WTC11 (cell line): ENCODE measurements around the gene LDLRAD4. TPM values are rescaled to one million over a fixed set of nuclear protein-coding genes. Genes with fewer than 3 reads are reported as not detected.

Experiments
- ATAC-seq: fragments of 200-7000 bp; cut with Tn5 transposase; 2 replicates; pipeline ENCODE4 v1.10.0; 2021; ENCODE audit warnings: mild to moderate bottlenecking, moderate library complexity
- CTCF ChIA-PET: fragments of 300-600 bp; sonication (Branson Sonifier 250); formaldehyde crosslinking; loops from one replicate; lab custom pipeline; 2021; ENCODE audit warnings: antibody characterized with exemption; lab: Charles Lee
- POLR2A ChIA-PET: fragments of 350-600 bp; sonication (Branson Sonifier 250); formaldehyde crosslinking; loops from one replicate; lab custom pipeline; 2021; ENCODE audit warnings: antibody characterized with exemption; lab: Charles Lee
- DNase-seq: peaks from one replicate; pipeline ENCODE4 v3.0.0; 2021; ENCODE audit warnings: low spot score
- H3K27ac Mint-ChIP-seq: 2 replicates; pipeline ENCODE4 v1.8.0; 2021; ENCODE audit warnings: mixed read lengths
- H3K27me3 Mint-ChIP-seq: 2 replicates; pipeline ENCODE4 v1.8.0; 2021; ENCODE audit warnings: low read depth, mild to moderate bottlenecking, moderate library complexity, mixed read lengths
- H3K36me3 Mint-ChIP-seq: 2 replicates; pipeline ENCODE4 v1.8.0; 2021; ENCODE audit warnings: mixed read lengths
- H3K4me1 Mint-ChIP-seq: 2 replicates; pipeline ENCODE4 v1.8.0; 2022; ENCODE audit warnings: mixed read lengths
- H3K4me3 Mint-ChIP-seq: 2 replicates; pipeline ENCODE4 v1.8.0; 2021; ENCODE audit warnings: mild to moderate bottlenecking, moderate library complexity, mixed read lengths
- H3K9me3 Mint-ChIP-seq: 2 replicates; pipeline ENCODE4 v1.8.0; 2021; ENCODE audit warnings: mixed read lengths
- CREM ChIP-seq: sonication (generic); formaldehyde crosslinking; IDR thresholded peaks from 2 replicates; pipeline ENCODE4 v1.8.1; 2022; ENCODE audit warnings: mild to moderate bottlenecking, missing genetic modification reagents, moderate library complexity
- GABPB1 ChIP-seq: sonication (generic); formaldehyde crosslinking; IDR thresholded peaks from 2 replicates; pipeline ENCODE4 v1.8.1; 2023; ENCODE audit warnings: mild to moderate bottlenecking, missing genetic modification reagents
- NR2C2 ChIP-seq: sonication (generic); formaldehyde crosslinking; IDR thresholded peaks from 2 replicates; pipeline ENCODE4 v1.8.0; 2022; ENCODE audit warnings: mild to moderate bottlenecking, missing genetic modification reagents
- PRRX2 ChIP-seq: fragments of 250-450 bp; sonication (Bioruptor Pico); IDR thresholded peaks from 2 replicates; pipeline ENCODE4 v1.8.0; 2021; ENCODE audit warnings: mild to moderate bottlenecking
- SMAD3 ChIP-seq: sonication (generic); formaldehyde crosslinking; IDR thresholded peaks from 2 replicates; pipeline ENCODE4 v1.8.0; 2022; ENCODE audit warnings: missing genetic modification reagents, mild to moderate bottlenecking, borderline replicate concordance
- ZNF232 ChIP-seq: sonication (generic); formaldehyde crosslinking; IDR thresholded peaks from 2 replicates; pipeline ENCODE4 v1.8.0; 2022; ENCODE audit warnings: mild to moderate bottlenecking, missing genetic modification reagents
- total RNA-seq: library from RNA; stranded (reverse); gene quantifications from 3 replicates; pipeline ENCODE4 v1.2.3, GENCODE V29; 2021
- TF ChIP-seq, protein P1 (sequence below): sonication (generic); formaldehyde crosslinking; IDR thresholded peaks from 2 replicates; pipeline ENCODE4 v1.8.0; 2022; ENCODE audit warnings: mild to moderate bottlenecking, missing genetic modification reagents
- TF ChIP-seq, protein P2 (sequence below): fragments of 250-450 bp; sonication (Bioruptor Pico); IDR thresholded peaks from 2 replicates; pipeline ENCODE4 v1.8.0; 2021; ENCODE audit warnings: mild to moderate bottlenecking
- TF ChIP-seq, protein P3 (sequence below): fragments of 250-450 bp; sonication (Bioruptor Pico); IDR thresholded peaks from 2 replicates; pipeline ENCODE4 v1.9.0; 2021; ENCODE audit warnings: mild to moderate bottlenecking, borderline replicate concordance
- TF ChIP-seq, protein P4 (sequence below): sonication (generic); formaldehyde crosslinking; IDR thresholded peaks from 2 replicates; pipeline ENCODE4 v1.8.1; 2023; ENCODE audit warnings: mild to moderate bottlenecking, missing genetic modification reagents
- TF ChIP-seq, protein P5 (sequence below): sonication (generic); formaldehyde crosslinking; IDR thresholded peaks from 2 replicates; pipeline ENCODE4 v1.8.0; 2023; ENCODE audit warnings: missing genetic modification reagents, mild to moderate bottlenecking, borderline replicate concordance
- TF ChIP-seq, protein P6 (sequence below): sonication (generic); formaldehyde crosslinking; IDR thresholded peaks from 2 replicates; pipeline ENCODE4 v1.8.1; 2023; ENCODE audit warnings: mild to moderate bottlenecking, missing genetic modification reagents, moderate library complexity
- TF ChIP-seq, protein P7 (sequence below): sonication (generic); formaldehyde crosslinking; IDR thresholded peaks from 2 replicates; pipeline ENCODE4 v1.8.0; 2022; ENCODE audit warnings: mild to moderate bottlenecking, missing genetic modification reagents

The LDLRAD4 gene
- total RNA-seq, 1 experiment from 2014 or later, result 6.2 TPM

DNA sequence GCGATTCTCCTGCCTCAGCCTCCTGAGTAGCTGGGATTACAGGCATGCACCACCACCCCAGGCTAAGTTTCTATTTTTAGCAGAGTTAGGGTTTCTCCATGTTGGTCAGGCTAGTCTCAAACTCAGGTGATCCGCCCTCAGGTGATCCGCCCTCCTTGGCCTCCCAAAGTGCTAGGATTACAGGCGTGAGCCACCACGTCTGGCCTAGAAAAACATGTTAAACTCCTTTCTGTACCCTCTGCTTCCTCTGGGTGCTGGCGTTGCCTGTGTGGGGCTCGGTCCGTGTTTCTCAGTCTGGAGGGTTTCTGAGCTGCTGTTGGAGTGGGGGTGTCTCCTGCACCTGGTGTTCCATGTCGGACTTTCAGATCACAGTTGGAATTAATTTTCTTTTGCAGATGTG, 17.9 kb downstream of the LDLRAD4 start (continued):
- TF ChIP-seq, protein P1, sequence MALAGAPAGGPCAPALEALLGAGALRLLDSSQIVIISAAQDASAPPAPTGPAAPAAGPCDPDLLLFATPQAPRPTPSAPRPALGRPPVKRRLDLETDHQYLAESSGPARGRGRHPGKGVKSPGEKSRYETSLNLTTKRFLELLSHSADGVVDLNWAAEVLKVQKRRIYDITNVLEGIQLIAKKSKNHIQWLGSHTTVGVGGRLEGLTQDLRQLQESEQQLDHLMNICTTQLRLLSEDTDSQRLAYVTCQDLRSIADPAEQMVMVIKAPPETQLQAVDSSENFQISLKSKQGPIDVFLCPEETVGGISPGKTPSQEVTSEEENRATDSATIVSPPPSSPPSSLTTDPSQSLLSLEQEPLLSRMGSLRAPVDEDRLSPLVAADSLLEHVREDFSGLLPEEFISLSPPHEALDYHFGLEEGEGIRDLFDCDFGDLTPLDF (CRISPR knock-in tag), result no peak
- TF ChIP-seq SMAD3 (CRISPR knock-in tag) (no peak), GABPB1 (CRISPR knock-in tag) (no peak), NR2C2 (no peak)
- TF ChIP-seq, protein P2, sequence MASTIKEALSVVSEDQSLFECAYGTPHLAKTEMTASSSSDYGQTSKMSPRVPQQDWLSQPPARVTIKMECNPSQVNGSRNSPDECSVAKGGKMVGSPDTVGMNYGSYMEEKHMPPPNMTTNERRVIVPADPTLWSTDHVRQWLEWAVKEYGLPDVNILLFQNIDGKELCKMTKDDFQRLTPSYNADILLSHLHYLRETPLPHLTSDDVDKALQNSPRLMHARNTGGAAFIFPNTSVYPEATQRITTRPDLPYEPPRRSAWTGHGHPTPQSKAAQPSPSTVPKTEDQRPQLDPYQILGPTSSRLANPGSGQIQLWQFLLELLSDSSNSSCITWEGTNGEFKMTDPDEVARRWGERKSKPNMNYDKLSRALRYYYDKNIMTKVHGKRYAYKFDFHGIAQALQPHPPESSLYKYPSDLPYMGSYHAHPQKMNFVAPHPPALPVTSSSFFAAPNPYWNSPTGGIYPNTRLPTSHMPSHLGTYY (CRISPR knock-in tag), result no peak

DNA sequence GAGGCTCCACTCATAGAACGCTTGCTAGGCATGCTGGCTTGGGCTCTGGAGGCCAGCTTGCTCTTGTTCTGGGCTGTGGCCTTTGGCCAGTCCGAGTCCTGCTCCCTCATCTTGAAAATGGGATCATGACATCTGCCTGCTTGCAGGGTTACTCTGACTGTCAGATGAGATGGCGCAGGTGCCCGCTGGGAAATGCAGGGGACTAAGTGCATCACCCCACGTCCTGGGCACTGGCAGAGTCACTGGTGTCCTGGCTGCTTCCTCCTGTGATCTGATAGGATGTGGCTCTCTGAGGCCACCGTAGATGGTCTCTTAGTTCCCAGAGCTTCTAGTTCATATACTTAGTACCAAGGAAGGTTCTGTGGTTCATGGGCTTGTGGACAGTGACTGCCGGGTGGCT, 18.5 kb downstream of the LDLRAD4 start:
- no peak overlapping the region for H3K27ac Mint-ChIP-seq
- H3K27me3 Mint-ChIP-seq, result no peaks in the 10 kb centered on the region
- no peak overlapping the region for H3K4me3 Mint-ChIP-seq
- peaks cover 15% of the 10 kb centered on the region for H3K4me1 Mint-ChIP-seq
- CTCF ChIA-PET, result no interaction called here
- H3K36me3 Mint-ChIP-seq, result no peaks in the 10 kb centered on the region
- H3K9me3 Mint-ChIP-seq, result no peaks in the 10 kb centered on the region
- POLR2A ChIA-PET, result no interaction called here
- no peak for ATAC-seq
- no peak for DNase-seq
- TF ChIP-seq, protein P3, sequence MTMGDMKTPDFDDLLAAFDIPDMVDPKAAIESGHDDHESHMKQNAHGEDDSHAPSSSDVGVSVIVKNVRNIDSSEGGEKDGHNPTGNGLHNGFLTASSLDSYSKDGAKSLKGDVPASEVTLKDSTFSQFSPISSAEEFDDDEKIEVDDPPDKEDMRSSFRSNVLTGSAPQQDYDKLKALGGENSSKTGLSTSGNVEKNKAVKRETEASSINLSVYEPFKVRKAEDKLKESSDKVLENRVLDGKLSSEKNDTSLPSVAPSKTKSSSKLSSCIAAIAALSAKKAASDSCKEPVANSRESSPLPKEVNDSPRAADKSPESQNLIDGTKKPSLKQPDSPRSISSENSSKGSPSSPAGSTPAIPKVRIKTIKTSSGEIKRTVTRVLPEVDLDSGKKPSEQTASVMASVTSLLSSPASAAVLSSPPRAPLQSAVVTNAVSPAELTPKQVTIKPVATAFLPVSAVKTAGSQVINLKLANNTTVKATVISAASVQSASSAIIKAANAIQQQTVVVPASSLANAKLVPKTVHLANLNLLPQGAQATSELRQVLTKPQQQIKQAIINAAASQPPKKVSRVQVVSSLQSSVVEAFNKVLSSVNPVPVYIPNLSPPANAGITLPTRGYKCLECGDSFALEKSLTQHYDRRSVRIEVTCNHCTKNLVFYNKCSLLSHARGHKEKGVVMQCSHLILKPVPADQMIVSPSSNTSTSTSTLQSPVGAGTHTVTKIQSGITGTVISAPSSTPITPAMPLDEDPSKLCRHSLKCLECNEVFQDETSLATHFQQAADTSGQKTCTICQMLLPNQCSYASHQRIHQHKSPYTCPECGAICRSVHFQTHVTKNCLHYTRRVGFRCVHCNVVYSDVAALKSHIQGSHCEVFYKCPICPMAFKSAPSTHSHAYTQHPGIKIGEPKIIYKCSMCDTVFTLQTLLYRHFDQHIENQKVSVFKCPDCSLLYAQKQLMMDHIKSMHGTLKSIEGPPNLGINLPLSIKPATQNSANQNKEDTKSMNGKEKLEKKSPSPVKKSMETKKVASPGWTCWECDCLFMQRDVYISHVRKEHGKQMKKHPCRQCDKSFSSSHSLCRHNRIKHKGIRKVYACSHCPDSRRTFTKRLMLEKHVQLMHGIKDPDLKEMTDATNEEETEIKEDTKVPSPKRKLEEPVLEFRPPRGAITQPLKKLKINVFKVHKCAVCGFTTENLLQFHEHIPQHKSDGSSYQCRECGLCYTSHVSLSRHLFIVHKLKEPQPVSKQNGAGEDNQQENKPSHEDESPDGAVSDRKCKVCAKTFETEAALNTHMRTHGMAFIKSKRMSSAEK (CRISPR knock-in tag), result no peak
- TF ChIP-seq CREM (CRISPR knock-in tag) (no peak), PRRX2 (no peak), ZNF232 (CRISPR knock-in tag) (no peak)
- TF ChIP-seq, protein P4, sequence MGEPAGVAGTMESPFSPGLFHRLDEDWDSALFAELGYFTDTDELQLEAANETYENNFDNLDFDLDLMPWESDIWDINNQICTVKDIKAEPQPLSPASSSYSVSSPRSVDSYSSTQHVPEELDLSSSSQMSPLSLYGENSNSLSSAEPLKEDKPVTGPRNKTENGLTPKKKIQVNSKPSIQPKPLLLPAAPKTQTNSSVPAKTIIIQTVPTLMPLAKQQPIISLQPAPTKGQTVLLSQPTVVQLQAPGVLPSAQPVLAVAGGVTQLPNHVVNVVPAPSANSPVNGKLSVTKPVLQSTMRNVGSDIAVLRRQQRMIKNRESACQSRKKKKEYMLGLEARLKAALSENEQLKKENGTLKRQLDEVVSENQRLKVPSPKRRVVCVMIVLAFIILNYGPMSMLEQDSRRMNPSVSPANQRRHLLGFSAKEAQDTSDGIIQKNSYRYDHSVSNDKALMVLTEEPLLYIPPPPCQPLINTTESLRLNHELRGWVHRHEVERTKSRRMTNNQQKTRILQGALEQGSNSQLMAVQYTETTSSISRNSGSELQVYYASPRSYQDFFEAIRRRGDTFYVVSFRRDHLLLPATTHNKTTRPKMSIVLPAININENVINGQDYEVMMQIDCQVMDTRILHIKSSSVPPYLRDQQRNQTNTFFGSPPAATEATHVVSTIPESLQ, result no peak
- TF ChIP-seq, protein P5, sequence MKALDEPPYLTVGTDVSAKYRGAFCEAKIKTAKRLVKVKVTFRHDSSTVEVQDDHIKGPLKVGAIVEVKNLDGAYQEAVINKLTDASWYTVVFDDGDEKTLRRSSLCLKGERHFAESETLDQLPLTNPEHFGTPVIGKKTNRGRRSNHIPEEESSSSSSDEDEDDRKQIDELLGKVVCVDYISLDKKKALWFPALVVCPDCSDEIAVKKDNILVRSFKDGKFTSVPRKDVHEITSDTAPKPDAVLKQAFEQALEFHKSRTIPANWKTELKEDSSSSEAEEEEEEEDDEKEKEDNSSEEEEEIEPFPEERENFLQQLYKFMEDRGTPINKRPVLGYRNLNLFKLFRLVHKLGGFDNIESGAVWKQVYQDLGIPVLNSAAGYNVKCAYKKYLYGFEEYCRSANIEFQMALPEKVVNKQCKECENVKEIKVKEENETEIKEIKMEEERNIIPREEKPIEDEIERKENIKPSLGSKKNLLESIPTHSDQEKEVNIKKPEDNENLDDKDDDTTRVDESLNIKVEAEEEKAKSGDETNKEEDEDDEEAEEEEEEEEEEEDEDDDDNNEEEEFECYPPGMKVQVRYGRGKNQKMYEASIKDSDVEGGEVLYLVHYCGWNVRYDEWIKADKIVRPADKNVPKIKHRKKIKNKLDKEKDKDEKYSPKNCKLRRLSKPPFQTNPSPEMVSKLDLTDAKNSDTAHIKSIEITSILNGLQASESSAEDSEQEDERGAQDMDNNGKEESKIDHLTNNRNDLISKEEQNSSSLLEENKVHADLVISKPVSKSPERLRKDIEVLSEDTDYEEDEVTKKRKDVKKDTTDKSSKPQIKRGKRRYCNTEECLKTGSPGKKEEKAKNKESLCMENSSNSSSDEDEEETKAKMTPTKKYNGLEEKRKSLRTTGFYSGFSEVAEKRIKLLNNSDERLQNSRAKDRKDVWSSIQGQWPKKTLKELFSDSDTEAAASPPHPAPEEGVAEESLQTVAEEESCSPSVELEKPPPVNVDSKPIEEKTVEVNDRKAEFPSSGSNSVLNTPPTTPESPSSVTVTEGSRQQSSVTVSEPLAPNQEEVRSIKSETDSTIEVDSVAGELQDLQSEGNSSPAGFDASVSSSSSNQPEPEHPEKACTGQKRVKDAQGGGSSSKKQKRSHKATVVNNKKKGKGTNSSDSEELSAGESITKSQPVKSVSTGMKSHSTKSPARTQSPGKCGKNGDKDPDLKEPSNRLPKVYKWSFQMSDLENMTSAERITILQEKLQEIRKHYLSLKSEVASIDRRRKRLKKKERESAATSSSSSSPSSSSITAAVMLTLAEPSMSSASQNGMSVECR, result no peak
- TF ChIP-seq, protein P6, sequence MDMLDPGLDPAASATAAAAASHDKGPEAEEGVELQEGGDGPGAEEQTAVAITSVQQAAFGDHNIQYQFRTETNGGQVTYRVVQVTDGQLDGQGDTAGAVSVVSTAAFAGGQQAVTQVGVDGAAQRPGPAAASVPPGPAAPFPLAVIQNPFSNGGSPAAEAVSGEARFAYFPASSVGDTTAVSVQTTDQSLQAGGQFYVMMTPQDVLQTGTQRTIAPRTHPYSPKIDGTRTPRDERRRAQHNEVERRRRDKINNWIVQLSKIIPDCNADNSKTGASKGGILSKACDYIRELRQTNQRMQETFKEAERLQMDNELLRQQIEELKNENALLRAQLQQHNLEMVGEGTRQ (CRISPR knock-in tag), result no peak
- TF ChIP-seq, protein P7, sequence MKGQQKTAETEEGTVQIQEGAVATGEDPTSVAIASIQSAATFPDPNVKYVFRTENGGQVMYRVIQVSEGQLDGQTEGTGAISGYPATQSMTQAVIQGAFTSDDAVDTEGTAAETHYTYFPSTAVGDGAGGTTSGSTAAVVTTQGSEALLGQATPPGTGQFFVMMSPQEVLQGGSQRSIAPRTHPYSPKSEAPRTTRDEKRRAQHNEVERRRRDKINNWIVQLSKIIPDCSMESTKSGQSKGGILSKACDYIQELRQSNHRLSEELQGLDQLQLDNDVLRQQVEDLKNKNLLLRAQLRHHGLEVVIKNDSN (CRISPR knock-in tag), result no peak
